HG02885 (cell line): ENCODE measurements around the gene DBX1.
"Not testable (repeated sequence)": the region's sequence is repeated elsewhere in the genome, so short reads cannot be mapped to it uniquely, and the experiment has no call there.

ENCODE experiments used
- ATAC-seq: cut with Tn5 transposase; IDR thresholded peaks from one replicate; pipeline ENCODE4 v1.9.1; 2021; ENCODE audit warnings: mild to moderate bottlenecking; ENCODE audit not compliant: unreplicated experiment, poor library complexity

The DBX1 gene

DNA sequence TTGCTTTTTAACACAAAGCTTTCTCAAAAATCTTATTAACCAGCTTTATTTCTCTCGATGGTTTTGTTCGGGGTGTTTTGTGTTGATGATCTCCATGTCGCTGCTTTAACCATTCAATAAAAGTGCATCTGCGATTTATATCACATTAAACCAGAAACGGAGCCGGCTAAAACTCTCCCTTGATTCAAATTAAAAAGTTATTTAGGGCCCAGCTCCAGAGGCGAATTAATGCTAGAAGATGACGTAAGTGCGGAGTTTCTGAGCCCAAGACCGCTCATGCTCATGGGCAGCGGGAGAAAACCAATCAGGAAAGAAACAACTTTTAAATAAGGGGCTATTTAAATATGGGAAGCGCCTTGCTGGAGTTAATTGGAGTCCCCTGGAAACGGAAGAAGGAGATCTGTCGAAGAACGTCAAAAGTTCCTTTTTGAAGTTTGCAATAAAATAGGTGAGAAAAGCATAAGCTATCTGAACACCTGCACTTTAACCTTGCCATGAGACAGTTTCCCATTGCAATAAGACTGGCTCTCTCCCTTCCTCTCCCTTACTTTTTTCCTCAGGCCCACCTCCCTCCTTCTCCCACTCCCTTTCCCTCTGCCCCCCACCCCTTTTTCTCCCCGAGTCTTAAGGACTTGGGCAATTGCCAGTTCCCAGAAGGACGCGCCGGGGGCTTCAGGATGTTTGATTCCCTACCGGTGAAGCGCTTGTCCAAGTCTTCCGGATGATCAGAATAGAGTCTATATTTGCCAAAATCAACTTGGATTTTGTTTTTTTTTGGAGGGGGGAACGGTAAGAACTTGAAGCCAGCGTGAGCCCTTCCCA, 1.9 kb upstream of the DBX1 start:
- ATAC-seq: no peak

- no peak for ATAC-seq
Measured at GRCh38 chr11:20161230-20161918, 1.1 kb upstream of the DBX1 start.

- no peak for ATAC-seq
Measured at GRCh38 chr11:20159466-20160381, 551 bp downstream of the DBX1 start.

DNA sequence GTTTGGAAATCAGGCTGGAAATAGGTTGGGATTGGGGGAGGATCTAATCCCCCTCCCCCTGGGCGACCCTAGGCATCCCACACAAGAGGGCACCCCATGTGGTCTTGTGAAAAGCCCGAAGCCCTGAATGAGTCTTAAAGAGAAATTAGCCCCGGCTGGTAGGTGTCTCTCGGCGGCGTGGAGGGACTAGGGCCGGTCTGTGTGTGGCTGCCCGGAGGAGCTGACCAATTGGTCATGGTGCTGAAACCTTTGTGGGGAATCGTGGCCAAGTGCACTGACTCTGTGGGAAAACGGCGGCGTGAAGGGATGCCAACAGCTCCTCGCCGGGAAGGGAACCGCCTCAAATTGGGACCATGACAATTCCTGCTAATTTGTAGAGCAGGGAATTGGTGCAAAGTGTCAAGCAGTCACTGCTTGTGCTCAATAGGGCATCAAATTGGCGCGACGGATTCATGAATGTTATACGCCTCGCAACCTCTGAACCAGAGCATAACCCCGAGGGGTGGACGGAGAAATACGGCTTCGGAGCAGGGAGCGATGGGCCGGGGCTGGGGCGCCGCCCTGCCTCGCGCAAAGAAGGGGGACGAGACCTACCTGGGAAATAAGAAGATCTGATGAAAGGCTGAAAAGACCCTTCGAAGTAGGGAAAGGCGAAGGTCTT, 1.5 kb downstream of the DBX1 start:
- ATAC-seq: no peak

DNA sequence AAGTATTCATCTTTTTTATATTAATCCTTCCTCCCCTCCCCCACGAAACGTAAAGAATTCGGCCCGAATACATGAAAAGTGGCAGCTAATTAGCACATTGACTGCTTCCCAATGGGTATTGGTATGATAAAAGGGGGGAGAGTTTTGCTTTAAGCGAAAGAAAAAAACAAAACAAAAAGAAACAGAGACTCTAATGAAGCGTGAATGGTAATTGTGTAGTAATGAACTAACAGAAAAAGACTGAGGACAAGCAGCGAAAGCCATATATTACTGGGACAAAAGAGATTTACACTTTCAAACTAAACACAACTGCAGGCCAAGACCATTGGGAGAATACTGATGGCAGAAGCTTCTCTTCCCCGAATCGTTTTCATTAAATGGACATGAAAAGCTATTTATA, 2.5 kb downstream of the DBX1 start:
- no peak for ATAC-seq

- peak; percentile 59 for ATAC-seq
Measured at GRCh38 chr11:20156876-20157613, 3.2 kb downstream of the DBX1 start.

DNA sequence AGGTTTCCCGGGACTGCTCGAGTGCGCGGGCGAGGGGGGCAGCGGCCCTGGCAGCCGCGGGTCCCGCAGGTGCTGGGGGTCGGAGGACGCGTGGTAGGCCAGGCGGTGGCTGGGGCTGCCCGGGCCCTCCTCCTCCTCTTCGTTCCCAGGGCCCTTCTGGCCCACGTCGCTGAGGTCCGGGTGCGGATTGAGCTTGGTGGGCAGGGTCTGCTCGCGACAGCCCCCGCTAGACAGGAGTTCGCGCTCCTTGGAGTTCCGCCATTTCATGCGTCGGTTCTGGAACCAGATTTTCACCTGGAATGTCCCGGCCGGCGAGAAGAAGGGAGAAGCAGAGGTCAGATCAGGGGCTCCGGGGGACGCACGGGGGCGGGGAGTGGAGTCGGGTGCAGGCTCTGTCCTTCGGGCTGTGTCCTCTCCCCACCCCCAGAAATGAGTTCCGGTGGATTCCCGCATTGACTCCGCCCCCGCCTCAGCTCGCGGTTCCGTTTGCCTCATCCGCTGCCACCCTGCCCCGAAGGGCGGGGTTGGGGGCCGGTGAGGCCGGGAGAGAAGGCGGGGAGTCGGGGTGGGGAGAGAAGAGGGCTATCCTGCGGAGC, 3.9 kb downstream of the DBX1 start:
- ATAC-seq: peak; percentile 21

GRCh38 chr11:20155683-20156279, 4.5 kb downstream of the DBX1 start:
- no peak for ATAC-seq

DNA sequence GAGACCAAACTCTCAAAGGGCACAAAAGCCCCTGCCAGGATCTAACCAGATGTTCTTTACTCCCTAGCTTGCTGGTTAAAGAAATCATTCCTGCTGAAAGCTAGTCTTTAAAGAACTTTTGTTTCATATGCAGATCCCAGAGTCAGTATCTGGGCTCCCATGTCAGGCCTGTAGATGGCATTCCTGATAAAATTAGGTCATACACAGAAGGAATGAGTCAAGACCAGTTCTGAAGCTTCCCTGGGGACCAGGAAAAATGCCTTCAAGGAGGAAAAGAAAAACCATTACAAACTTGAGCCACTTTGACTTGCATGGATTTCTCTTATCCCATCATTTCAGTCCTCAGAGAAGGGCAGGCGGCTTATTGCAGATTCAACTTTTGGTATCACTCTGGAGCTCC, 5.9 kb downstream of the DBX1 start:
- ATAC-seq: no peak

- no peak for ATAC-seq
Measured at GRCh38 chr11:20138707-20139106, 21.6 kb downstream of the DBX1 start.

GRCh38 chr11:20137637-20138036, 22.6 kb downstream of the DBX1 start:
- ATAC-seq: no peak

DNA sequence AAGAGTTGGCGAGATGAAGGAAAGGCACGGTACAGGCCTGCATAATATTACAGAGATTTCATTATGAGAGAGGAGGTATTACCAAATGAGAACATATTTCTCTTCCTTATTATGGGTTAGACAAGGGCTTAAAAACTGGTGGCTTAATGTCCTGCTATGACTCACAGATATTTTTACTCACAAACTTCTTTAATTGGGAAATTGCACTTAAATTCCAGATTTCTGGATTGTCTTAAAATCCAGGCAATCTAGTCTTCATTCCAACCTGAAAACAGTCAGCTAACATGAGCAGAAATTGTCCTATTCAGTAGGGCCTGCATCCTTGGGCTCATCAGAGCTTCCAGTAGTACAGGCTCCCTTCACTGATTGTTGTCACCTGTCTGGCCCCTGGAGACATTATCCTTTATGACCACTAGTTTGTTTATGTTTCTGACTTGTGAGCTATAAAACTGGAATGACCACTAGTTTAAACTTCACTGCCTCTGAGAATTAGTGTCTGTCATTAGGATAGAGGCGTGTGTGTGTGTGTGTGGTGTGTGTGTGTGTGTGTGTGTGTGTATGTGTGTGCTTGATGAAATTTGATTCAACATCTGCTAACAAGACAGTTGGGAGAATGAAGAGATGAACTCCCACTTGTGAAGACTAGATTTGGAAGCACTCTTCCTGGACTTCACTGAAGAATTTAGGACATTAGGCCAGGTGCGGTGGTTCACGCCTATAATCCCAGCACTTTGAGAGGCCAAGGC, 25.1 kb downstream of the DBX1 start:
- ATAC-seq: no peak

GRCh38 chr11:20132667-20133039, 27.6 kb downstream of the DBX1 start:
- ATAC-seq: no peak

- peak; percentile 64 for ATAC-seq
Measured at GRCh38 chr11:20131788-20132666, 28.2 kb downstream of the DBX1 start.

DNA sequence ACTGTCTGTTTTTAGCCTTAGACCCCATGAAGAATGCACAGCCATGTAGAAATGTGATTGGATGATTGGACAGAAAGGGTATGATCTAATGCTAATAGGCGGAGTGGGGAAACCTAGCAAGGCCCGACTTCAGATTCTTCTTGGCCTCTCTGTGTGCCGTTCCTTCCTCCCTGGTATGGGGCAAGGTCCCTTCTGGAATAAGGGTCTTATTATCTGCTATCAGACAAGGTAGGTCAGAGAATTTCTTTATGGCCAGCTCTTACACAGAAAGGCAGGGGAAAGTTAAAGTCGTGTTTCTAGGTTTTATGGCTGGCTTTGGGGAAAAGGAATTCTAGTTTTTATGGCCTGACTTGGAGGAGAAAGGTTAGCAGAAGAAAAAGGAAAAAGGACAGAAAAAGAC, 30.6 kb downstream of the DBX1 start:
- no peak for ATAC-seq

DNA sequence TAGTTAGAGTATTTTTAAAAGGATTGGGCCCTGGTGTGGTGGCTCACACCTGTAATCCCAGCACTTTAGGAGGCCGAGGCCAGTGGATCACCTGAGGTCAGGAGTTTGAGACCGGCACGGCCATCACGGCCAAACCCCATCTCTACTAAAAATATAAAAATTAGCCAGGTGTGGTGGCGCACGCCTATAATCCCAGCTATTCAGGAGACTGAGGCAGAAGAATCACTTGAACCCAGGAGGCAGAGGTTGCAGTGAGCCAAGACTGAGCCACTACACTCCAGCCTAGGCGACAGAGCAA, 31.8 kb downstream of the DBX1 start:
- ATAC-seq: not testable (repeated sequence)
